B cell (primary cell): ENCODE results near the gene TMEM145. TPM values are rescaled to one million over a fixed set of nuclear protein-coding genes. Genes with fewer than 3 reads are reported as not detected.
"Not testable (repeated sequence)": the region's sequence is repeated elsewhere in the genome, so short reads cannot be mapped to it uniquely, and the experiment has no call there.

ENCODE experiments used
- ATAC-seq: fragments of 200-7000 bp; cut with Tn5 transposase; one replicate; pipeline ENCODE4 v1.10.0; 2021; ENCODE audit warnings: low read depth, mild to moderate bottlenecking, moderate number of reproducible peaks, moderate library complexity
- CTCF ChIA-PET: fragments of 350-600 bp; sonication (Branson Sonifier 250); formaldehyde crosslinking; loops from one replicate; lab custom pipeline; 2021; ENCODE audit warnings: antibody characterized with exemption, inconsistent platforms; lab: Charles Lee
- POLR2A ChIA-PET: fragments of 350-600 bp; sonication (Branson Sonifier 250); formaldehyde crosslinking; loops from one replicate; lab custom pipeline; 2021; ENCODE audit warnings: antibody characterized with exemption; lab: Charles Lee
- DNase-seq: peaks from one replicate; pipeline ENCODE4 v3.0.0; 2013
- H2AFZ ChIP-seq: 2 replicates; pipeline ENCODE4 v1.6.1; 2012; ENCODE audit warnings: mild to moderate bottlenecking, low read depth, low read length; ENCODE audit not compliant: insufficient read depth, poor library complexity, severe bottlenecking
- H3K27ac ChIP-seq, 2 donors: 1 replicate in 1 of 2; 2 replicates in 1 of 2; pipeline ENCODE4 v1.5.1; 2012 to 2013; ENCODE audit warnings: low read length in 2 of 2, mild to moderate bottlenecking in 2 of 2, moderate library complexity in 1 of 2
- H3K27me3 ChIP-seq, 4 experiments: fragments of 200-600 bp in 1 of 4; sonication (generic) in 1 of 4; replicated peaks in 1 of 4; 1 replicate in 2 of 4; 2 replicates in 2 of 4; pipeline versions ENCODE4 v1.6.1 to v1.7.0; 2013 to 2016; ENCODE audit warnings: low read length in 3 of 4, mild to moderate bottlenecking in 2 of 4, mixed read lengths in 1 of 4, moderate library complexity in 1 of 4; ENCODE audit not compliant: insufficient read depth in 4 of 4, control insufficient read depth in 3 of 4; ENCODE audit errors: control extremely low read depth in 1 of 4
- H3K36me3 ChIP-seq, 2 experiments: replicated peaks in 1 of 2; 1 replicate in 1 of 2; 2 replicates in 1 of 2; pipeline versions ENCODE4 v1.6.1 to v1.7.1; 2013; ENCODE audit warnings: low read length in 1 of 2; ENCODE audit not compliant: insufficient read depth in 2 of 2, control insufficient read depth in 1 of 2; ENCODE audit errors: control extremely low read depth in 1 of 2, extremely low read depth in 1 of 2
- H3K4me1 ChIP-seq, 2 donors: fragments of 200-600 bp in 1 of 2; sonication (generic) in 1 of 2; 1 replicate in 1 of 2; 2 replicates in 1 of 2; pipeline versions ENCODE4 v1.5.1 to v1.6.1; 2013 to 2017; ENCODE audit warnings: low read length in 2 of 2; ENCODE audit not compliant: control insufficient read depth in 2 of 2, insufficient read depth in 2 of 2
- H3K4me2 ChIP-seq: replicated peaks from 2 replicates; pipeline ENCODE3; 2012; ENCODE audit warnings: mild to moderate bottlenecking, low read depth, low read length; ENCODE audit not compliant: poor library complexity, severe bottlenecking
- H3K4me3 ChIP-seq, 5 experiments: fragments of 200-600 bp in 1 of 5; sonication (generic) in 1 of 5; 1 replicate in 3 of 5; 2 replicates in 2 of 5; pipeline versions ENCODE4 v1.5.1 to v1.7.0; 2011 to 2016; ENCODE audit warnings: low read length in 4 of 5, mild to moderate bottlenecking in 4 of 5, low read depth in 2 of 5, control low read depth in 1 of 5, moderate library complexity in 1 of 5; ENCODE audit not compliant: insufficient read depth in 1 of 5; ENCODE audit errors: control extremely low read depth in 1 of 5, extremely low read depth in 1 of 5
- H3K79me2 ChIP-seq: fragments of 200-600 bp; sonication (generic); one replicate; pipeline ENCODE4 v1.6.0; 2016; ENCODE audit warnings: low read length; ENCODE audit not compliant: control insufficient read depth, insufficient read depth
- H3K9ac ChIP-seq: fragments of 200-600 bp; sonication (generic); 2 replicates; pipeline ENCODE4 v1.6.1; 2017; ENCODE audit warnings: mild to moderate bottlenecking, low read length, moderate library complexity
- H3K9me3 ChIP-seq, 3 donors: one replicate each; pipeline versions ENCODE4 v1.6.1 to v1.7.1; 2013; ENCODE audit warnings: low read length in 2 of 3; ENCODE audit not compliant: control insufficient read depth in 2 of 3, insufficient read depth in 1 of 3; ENCODE audit errors: control extremely low read depth in 1 of 3
- H4K20me1 ChIP-seq: 2 replicates; pipeline ENCODE4 v1.6.0; 2012; ENCODE audit warnings: mild to moderate bottlenecking, low read length; ENCODE audit not compliant: insufficient read depth, control insufficient read depth, poor library complexity, severe bottlenecking
- H3K27ac Mint-ChIP-seq: one replicate; pipeline ENCODE4 v1.8.0; 2021; ENCODE audit warnings: mixed read lengths
- H3K27me3 Mint-ChIP-seq: one replicate; pipeline ENCODE4 v1.8.0; 2021; ENCODE audit warnings: mixed read lengths
- H3K4me1 Mint-ChIP-seq: one replicate; pipeline ENCODE4 v1.8.0; 2021; ENCODE audit warnings: mixed read lengths
- H3K4me3 Mint-ChIP-seq: one replicate; pipeline ENCODE4 v1.8.0; 2021; ENCODE audit warnings: mixed read lengths
- H3K9me3 Mint-ChIP-seq: one replicate; pipeline ENCODE4 v1.8.0; 2022; ENCODE audit warnings: mixed read lengths; ENCODE audit not compliant: insufficient read depth
- CTCF ChIP-seq: fragments of 200-600 bp; IDR thresholded peaks from one replicate; pipeline ENCODE4 v1.8.0; 2022; ENCODE audit warnings: antibody characterized with exemption, mild to moderate bottlenecking
- EZH2 ChIP-seq: IDR thresholded peaks from 2 replicates; pipeline ENCODE4 v1.6.1; 2012; ENCODE audit warnings: borderline replicate concordance, low read depth, mild to moderate bottlenecking, moderate library complexity, low read length; ENCODE audit not compliant: insufficient read depth, poor library complexity, severe bottlenecking
- WGBS: methylation state at CpG from one replicate; pipeline ENCODE4 v1.1.5; 2013; ENCODE audit warnings: missing lambda C conversion rate; ENCODE audit not compliant: insufficient coverage; 5-methylcytosine and 5-hydroxymethylcytosine counted together
- intact Hi-C: fragments of 100-400 bp; cut with micrococcal nuclease; formaldehyde crosslinking; loops from one replicate; pipeline ENCODE4 v1.10.0; 2022
- polyA plus RNA-seq: library from polyadenylated mRNA; depleted of rRNA; stranded (reverse); fragments of >200 nt; gene quantifications from 2 replicates; pipeline ENCODE4 v1.2.3, GENCODE V29; 2012
- total RNA-seq, 2 donors: library from RNA; stranded (reverse); fragments of 120-200 nt in 1 of 2; gene quantifications; 1 replicate in 1 of 2; 2 replicates in 1 of 2; pipeline versions ENCODE4 v1.2.3 to v1.2.4, GENCODE V29; 2013 to 2022

The TMEM145 gene
- total and polyA plus RNA-seq, 2 donors (not counting 1 experiment from before 2014, with no cell fraction given): not detected

DNA sequence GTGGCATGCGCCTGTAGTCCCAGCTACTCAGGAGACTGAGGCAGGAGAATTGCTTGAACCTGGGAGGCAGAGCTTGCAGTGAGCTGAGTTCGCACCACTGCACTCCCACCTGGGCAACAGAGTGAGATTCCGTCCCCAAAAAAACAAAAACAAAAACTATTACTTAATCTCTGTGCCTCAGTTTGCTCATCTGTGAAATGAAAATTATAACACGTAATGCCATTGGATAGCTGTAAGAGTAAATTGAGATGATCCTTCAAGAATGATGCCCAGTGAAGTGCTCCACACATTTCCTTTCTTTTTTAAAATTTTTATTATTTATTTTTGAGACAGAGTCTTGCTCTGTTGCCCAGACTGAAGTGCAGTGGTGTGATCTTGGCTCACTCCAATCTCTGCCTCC, 26.8 kb downstream of the TMEM145 start:
- H3K4me3 Mint-ChIP-seq, H3K9me3 Mint-ChIP-seq, H3K9me3 ChIP-seq, POLR2A ChIA-PET, H3K9ac ChIP-seq, H3K79me2 ChIP-seq, H3K27me3 ChIP-seq, H3K27ac Mint-ChIP-seq, intact Hi-C loops, H3K4me1 ChIP-seq, H3K27ac ChIP-seq, H4K20me1 ChIP-seq, H2AFZ ChIP-seq, H3K4me1 Mint-ChIP-seq, H3K27me3 Mint-ChIP-seq, DNase-seq, H3K4me3 ChIP-seq, H3K4me2 ChIP-seq, ATAC-seq, CTCF ChIA-PET: not testable (repeated sequence)
- H3K36me3 ChIP-seq: peaks cover 0 to 24% of the 10 kb centered on the region in 2 experiments
- WGBS: 100% methylated on average over 1 of the region's 4 CpGs

DNA sequence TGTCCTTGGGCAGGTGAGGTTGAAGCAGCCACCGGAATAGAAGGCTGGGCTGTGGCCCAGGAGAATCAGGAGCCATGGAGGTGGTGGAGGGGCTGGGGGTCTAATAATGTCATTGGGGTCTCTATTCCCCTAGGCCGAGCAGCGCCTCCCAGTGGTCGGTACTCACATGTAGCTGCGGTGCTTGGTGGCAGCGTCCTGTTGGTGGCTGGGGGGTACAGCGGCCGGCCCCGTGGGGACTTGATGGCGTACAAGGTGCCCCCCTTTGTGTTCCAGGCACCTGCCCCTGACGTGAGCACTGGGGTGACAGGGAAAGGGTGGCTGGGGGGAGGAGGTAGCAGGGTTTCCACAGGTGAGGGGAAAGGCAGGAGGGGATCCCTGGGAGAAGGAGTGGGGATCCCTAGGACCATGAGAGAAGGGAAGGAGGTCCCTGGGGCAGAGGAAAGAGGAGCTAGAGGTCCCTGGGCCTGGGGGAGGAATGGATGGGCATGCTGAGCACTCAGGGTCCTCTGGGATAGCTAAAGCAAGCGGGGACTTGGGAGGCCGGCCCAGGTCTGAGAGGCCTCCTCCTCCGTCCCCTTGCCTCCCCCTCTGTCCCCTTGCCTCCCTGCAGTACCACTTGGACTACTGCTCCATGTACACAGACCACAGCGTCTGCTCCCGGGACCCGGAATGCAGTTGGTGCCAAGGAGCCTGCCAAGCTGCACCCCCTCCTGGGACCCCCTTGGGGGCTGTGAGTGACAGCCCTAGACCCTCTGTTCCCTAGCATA, 30.4 kb downstream of the TMEM145 start:
- Histone ChIP-seq H3K79me2 (no peaks in the 10 kb centered on the region), H3K36me3 (peaks cover 0 to 20% of the 10 kb centered on the region in 2 experiments), H3K4me1 (no peaks in the 10 kb centered on the region), H3K9me3 (no peaks in the 10 kb centered on the region), H3K27ac (no peak overlapping the region), H3K4me3 (no peak overlapping the region), H3K9ac (no peak overlapping the region), H3K4me2 (no peak overlapping the region), H2AFZ (no peak overlapping the region), H4K20me1 (no peaks in the 10 kb centered on the region), H3K27me3 (no peaks in the 10 kb centered on the region)
- TF ChIP-seq EZH2 (no peak), CTCF (no peak)
- 95% methylated on average over 17 of the region's 17 CpGs for whole genome bisulfite sequencing
- POLR2A ChIA-PET: no interaction called here
- no peaks in the 10 kb centered on the region for H3K27me3 Mint-ChIP-seq
- DNase-seq (no peak), ATAC-seq (no peak)
- peaks cover 3% of the 10 kb centered on the region for H3K4me1 Mint-ChIP-seq
- H3K4me3 Mint-ChIP-seq: no peak overlapping the region
- H3K9me3 Mint-ChIP-seq: no peaks in the 10 kb centered on the region
- CTCF ChIA-PET: no interaction called here
- H3K27ac Mint-ChIP-seq: no peak overlapping the region
- intact Hi-C loops: no loop called here
